Measurements from ENCODE around the gene ATP9B. TPM values are rescaled to one million over a fixed set of nuclear protein-coding genes. Genes with fewer than 3 reads are reported as not detected.

Gene ATP9B
- total RNA-seq, 1 donor from 2014 or later = 12.6 TPM

DNA sequence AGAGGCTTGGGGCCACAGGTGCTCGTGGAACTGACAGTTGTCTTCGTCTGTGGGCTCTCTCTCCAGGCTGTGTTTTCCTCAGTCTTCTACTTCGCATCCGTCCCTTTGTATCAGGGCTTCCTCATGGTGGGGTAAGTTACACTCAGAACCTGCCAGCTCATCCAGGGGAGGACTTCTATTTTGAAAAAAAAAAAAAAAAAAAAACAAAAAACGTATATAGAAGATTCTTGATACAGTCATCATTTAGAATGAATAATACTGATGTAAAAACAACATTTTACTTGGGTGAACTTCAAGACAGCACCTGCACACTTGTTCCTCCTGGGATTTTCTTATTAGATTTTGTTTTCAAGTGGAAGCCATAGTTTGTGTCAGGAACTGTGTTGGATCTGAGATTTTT, 278.9 kb downstream of the ATP9B start:
- peaks cover 77% of the 10 kb centered on the region for H3K36me3 ChIP-seq
- no peaks in the 10 kb centered on the region for H3K4me1 ChIP-seq
- no peak overlapping the region for H3K4me3 ChIP-seq
- TF ChIP-seq, protein P1, sequence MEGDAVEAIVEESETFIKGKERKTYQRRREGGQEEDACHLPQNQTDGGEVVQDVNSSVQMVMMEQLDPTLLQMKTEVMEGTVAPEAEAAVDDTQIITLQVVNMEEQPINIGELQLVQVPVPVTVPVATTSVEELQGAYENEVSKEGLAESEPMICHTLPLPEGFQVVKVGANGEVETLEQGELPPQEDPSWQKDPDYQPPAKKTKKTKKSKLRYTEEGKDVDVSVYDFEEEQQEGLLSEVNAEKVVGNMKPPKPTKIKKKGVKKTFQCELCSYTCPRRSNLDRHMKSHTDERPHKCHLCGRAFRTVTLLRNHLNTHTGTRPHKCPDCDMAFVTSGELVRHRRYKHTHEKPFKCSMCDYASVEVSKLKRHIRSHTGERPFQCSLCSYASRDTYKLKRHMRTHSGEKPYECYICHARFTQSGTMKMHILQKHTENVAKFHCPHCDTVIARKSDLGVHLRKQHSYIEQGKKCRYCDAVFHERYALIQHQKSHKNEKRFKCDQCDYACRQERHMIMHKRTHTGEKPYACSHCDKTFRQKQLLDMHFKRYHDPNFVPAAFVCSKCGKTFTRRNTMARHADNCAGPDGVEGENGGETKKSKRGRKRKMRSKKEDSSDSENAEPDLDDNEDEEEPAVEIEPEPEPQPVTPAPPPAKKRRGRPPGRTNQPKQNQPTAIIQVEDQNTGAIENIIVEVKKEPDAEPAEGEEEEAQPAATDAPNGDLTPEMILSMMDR (IDR thresholded peaks at IDR 0.05; ENCODE audit: borderline replicate concordance) = no peak
- no peaks in the 10 kb centered on the region for H3K9me3 ChIP-seq (replicated peaks)
- no peak for DNase-seq
- H3K27me3 ChIP-seq (ENCODE audit: low read depth) = no peaks in the 10 kb centered on the region
- intact Hi-C loops (cut with micrococcal nuclease) = no loop called here
- H3K27ac ChIP-seq (replicated peaks) = no peak overlapping the region

DNA sequence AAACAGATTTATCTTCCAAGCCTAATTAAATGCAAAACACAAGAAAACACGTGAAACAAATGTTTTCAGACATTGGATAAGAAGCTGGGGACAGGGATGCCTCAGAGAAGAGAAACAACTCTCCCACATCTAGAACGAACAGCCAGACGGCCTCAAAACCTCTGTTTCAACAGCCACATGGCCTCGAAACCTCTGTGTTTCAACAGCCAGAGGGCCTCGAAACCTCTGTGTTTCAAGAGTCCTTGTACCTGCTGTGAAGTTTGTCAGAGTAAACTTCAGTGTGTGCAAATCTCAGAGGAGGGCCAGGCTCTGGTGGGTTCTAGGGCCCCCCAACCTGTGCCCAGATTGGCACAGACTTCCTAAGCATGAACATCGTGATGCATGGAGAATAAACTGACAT, 283.2 kb downstream of the ATP9B start:
- TF ChIP-seq, protein P1 (IDR thresholded peaks at IDR 0.05; ENCODE audit: borderline replicate concordance) = no peak
- H3K9me3 ChIP-seq (replicated peaks) = no peaks in the 10 kb centered on the region
- H3K27ac ChIP-seq (replicated peaks) = no peak overlapping the region
- DNase-seq = no peak
- no peaks in the 10 kb centered on the region for H3K4me1 ChIP-seq
- no peaks in the 10 kb centered on the region for H3K27me3 ChIP-seq (ENCODE audit: low read depth)
- intact Hi-C loops (cut with micrococcal nuclease) = no loop called here
- no peak overlapping the region for H3K4me3 ChIP-seq
- peaks cover 43% of the 10 kb centered on the region for H3K36me3 ChIP-seq

DNA sequence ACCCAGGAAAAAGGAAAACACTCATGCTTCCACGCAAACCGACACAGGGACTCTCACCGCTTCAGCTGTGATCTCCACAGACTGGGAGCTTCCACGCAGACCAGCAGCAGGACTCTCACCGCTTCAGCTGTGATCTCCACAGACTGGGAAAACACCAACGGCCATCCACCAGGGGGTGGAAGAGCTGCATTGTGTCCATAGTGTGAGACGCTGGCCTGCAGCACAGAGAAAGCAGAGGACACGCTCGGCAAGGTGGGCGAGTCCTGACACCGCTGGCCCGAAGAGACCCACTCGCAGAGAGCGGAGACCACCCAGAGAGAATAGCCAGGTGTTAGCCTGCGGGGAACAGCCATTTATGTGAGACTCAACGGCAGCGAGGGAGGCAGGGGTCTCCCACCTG, 284.1 kb downstream of the ATP9B start:
- Histone ChIP-seq H3K4me3 (no peak overlapping the region), H3K9me3 (replicated peaks) (no peaks in the 10 kb centered on the region), H3K27me3 (ENCODE audit: low read depth) (no peaks in the 10 kb centered on the region), H3K36me3 (peaks cover 35% of the 10 kb centered on the region), H3K4me1 (no peaks in the 10 kb centered on the region), H3K27ac (replicated peaks) (no peak overlapping the region)
- TF ChIP-seq, protein P1 (IDR thresholded peaks at IDR 0.05; ENCODE audit: borderline replicate concordance) = peak; percentile 16
- intact Hi-C loops (cut with micrococcal nuclease) = no loop called here
- DNase-seq = no peak

DNA sequence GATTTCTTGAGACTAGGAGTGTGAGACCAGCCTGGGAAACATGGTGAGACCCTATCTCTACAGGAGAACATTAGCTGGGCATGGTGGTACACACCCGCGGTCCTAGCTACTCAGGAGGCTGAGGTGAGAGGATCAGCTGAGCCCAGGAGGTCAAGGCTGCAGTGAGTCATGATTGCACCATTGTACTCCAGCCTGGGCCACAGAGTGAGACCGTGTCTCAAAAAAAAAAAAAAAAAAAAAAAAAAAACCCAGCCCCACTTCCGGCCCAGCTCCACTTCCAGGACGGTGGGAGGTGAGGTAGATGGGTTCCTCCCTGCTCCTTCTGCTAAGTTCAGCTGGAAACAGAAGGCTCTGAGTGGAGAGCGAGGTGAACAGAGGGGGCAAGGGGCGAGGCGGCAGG, 285.2 kb downstream of the ATP9B start:
- Histone ChIP-seq H3K9me3 (replicated peaks) (no peaks in the 10 kb centered on the region), H3K4me3 (no peak overlapping the region), H3K4me1 (no peaks in the 10 kb centered on the region), H3K27ac (replicated peaks) (no peak overlapping the region), H3K36me3 (peaks cover 36% of the 10 kb centered on the region), H3K27me3 (ENCODE audit: low read depth) (no peaks in the 10 kb centered on the region)
- TF ChIP-seq, protein P1 (IDR thresholded peaks at IDR 0.05; ENCODE audit: borderline replicate concordance) = no peak
- DNase-seq = no peak
- intact Hi-C loops (cut with micrococcal nuclease) = no loop called here

DNA sequence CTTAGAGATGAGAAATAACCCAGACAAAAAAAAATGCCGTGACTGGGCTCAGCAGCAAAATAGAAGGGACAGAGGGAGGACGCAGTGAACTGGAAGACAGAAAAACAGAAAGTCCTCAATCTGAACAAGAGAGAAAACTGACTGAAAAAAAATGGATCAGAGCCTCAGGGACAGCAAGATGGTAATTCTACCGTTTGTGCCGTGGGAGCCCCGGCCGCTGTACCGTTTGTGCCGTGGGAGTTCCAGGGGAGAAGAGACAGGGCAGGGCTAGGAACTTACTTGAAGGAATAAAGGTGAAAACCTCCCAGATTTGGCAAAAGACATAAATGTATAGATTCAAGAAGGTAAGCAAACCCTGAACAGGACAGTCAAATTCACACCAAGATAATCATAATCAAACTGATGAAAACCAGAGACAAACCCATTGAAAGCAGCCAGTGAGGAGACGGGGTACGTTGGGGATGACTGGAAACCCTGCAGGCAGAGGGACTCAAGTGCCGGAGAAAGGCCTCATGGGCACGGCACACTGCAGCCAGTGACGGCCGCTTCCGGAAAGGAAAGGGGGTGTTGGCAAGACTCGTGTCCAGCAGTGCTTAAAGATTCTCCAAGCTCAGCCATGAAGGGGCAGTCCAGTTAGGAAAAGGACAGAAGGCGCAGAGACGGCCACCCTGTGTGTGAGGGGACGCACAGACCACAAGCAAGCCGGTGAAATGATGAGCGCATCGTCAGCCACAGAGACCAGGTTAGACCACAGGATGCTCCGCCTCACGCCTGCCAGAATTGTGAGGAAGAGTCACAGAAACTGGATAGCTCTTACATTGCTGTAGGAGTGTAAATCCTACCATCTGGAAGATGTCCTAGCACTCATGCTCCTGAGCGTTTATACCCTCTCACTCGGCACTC, 286.5 kb downstream of the ATP9B start:
- Histone ChIP-seq H3K9me3 (replicated peaks) (no peaks in the 10 kb centered on the region), H3K36me3 (peaks cover 40% of the 10 kb centered on the region), H3K27ac (replicated peaks) (no peak overlapping the region), H3K4me1 (no peaks in the 10 kb centered on the region), H3K27me3 (ENCODE audit: low read depth) (no peaks in the 10 kb centered on the region), H3K4me3 (no peak overlapping the region)
- no peak for DNase-seq
- intact Hi-C loops (cut with micrococcal nuclease) = no loop called here
- TF ChIP-seq, protein P1 (IDR thresholded peaks at IDR 0.05; ENCODE audit: borderline replicate concordance) = no peak

All from left ventricle myocardium inferior (tissue), 1 donor.